Measurements from ENCODE around the gene SASH1.

- TF ChIP-seq POLR2A (IDR thresholded peaks at IDR 0.05; ENCODE audit: low read length), result no peak
- no peak for TF ChIP-seq GATA1 (IDR thresholded peaks at IDR 0.05; ENCODE audit: low read depth, low read length)
Observed at GRCh38 chr6:148374040-148374774, 31.6 kb downstream of the SASH1 start.
